ENCODE data around the gene DAB1. TPM values are rescaled to one million over a fixed set of nuclear protein-coding genes. Genes with fewer than 3 reads are reported as not detected.
A peak's percentile ranks its signal among the peaks of the same experiment; 100 is the strongest.

Gene DAB1
- total and polyA plus RNA-seq, 7 experiments from 2014 or later = 0.27 to 1.9 (median 0.43) TPM; not detected in 1

- intact Hi-C loops (cut with micrococcal nuclease) = no loop called here
- H3K4me1 Mint-ChIP-seq = no peaks in the 10 kb centered on the region
- H3K27me3 ChIP-seq (ENCODE audit: control insufficient read depth in 2 of 2, insufficient read depth in 2 of 2, low read length in 2 of 2) = no peaks in the 10 kb centered on the region
- H3K27ac ChIP-seq (ENCODE audit: low read depth, low read length) = no peak overlapping the region
- CTCF ChIA-PET = no interaction called here
- H3K36me3 ChIP-seq (ENCODE audit: control insufficient read depth in 2 of 3, insufficient read depth in 3 of 3, low read length in 3 of 3) = no peaks in the 10 kb centered on the region
- no peaks in the 10 kb centered on the region for H3K4me1 ChIP-seq (ENCODE audit: control insufficient read depth in 2 of 2, insufficient read depth in 2 of 2, low read length in 2 of 2)
- H3K9me3 Mint-ChIP-seq = peaks cover 0 to 6% (median 0%) of the 10 kb centered on the region in 11 donors
- POLR2A ChIA-PET = no interaction called here
- H3K27ac Mint-ChIP-seq = no peak overlapping the region
- no peaks in the 10 kb centered on the region for H3K36me3 Mint-ChIP-seq
- no peaks in the 10 kb centered on the region for H3K9me3 ChIP-seq (ENCODE audit: control insufficient read depth in 2 of 3, low read length in 3 of 3)
- ATAC-seq (no peak), DNase-seq (no peak)
- no peak overlapping the region for H3K4me3 Mint-ChIP-seq
- peaks cover 0 to 9% (median 6%) of the 10 kb centered on the region in 5 donors for H3K27me3 Mint-ChIP-seq
- H3K4me3 ChIP-seq (ENCODE audit: low read length) = no peak overlapping the region
Measured at GRCh38 chr1:57340334-57341070, 83.4 kb downstream of the DAB1 start.

GRCh38 chr1:57337623-57338022 lies 86.2 kb downstream of the DAB1 start:
- H3K4me1 ChIP-seq (ENCODE audit: control insufficient read depth in 2 of 2, insufficient read depth in 2 of 2, low read length in 2 of 2) = no peaks in the 10 kb centered on the region
- CTCF ChIA-PET = no interaction called here
- no peaks in the 10 kb centered on the region for H3K36me3 ChIP-seq (ENCODE audit: control insufficient read depth in 2 of 3, insufficient read depth in 3 of 3, low read length in 3 of 3)
- Mint-ChIP-seq H3K27me3 (peaks cover 0 to 9% (median 6%) of the 10 kb centered on the region in 5 donors), H3K4me3 (no peak overlapping the region), H3K36me3 (no peaks in the 10 kb centered on the region), H3K9me3 (peaks cover 0 to 14% (median 4%) of the 10 kb centered on the region in 11 donors), H3K27ac (no peak overlapping the region), H3K4me1 (no peaks in the 10 kb centered on the region)
- intact Hi-C loops (cut with micrococcal nuclease) = no loop called here
- no peaks in the 10 kb centered on the region for H3K9me3 ChIP-seq (ENCODE audit: control insufficient read depth in 2 of 3, low read length in 3 of 3)
- no peaks in the 10 kb centered on the region for H3K27me3 ChIP-seq (ENCODE audit: control insufficient read depth in 2 of 2, insufficient read depth in 2 of 2, low read length in 2 of 2)
- POLR2A ChIA-PET = no interaction called here
- no peak overlapping the region for H3K4me3 ChIP-seq (ENCODE audit: low read length)
- ATAC-seq (no peak), DNase-seq (no peak)
- H3K27ac ChIP-seq (ENCODE audit: low read depth, low read length) = no peak overlapping the region

DNA sequence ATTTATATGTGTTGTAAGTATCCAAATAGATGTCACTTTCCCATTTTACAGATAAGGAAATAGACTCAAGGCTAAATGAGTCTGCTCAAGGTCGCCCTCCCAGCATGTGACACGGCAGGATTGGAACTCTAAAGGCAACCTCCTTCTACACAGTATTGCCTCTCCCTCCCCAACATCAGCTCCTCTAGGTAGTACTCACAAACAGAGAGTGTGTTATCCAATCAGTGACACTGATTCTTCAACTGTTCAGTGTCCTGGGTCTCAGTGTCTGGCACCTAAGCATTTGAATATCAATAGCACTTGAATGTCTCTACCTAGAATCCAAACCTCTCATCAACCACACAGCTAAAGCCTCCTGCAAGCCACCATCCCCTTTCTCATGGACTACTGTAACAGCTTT lies 87.1 kb downstream of the DAB1 start:
- no peak overlapping the region for H3K27ac Mint-ChIP-seq

DNA sequence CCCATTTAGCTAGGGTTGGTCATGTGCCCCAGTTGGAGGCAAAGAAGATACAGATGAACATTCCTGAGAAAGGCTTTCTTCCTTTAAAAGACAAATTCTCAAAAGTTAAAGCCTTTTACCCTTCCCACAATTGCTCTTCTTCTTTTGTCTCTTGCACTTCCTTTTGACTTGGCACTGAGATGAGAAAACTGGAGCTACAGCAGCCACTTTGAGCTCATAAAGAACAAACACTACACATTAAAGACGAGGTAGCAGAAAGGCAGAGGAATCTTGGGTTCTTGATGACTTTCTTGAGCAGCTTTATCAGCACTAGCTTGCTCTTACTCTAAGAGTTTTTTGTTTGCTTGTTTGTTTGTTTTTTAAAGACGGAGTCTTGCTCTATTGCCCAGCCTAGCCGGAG lies 92.2 kb downstream of the DAB1 start:
- Mint-ChIP-seq H3K36me3 (no peaks in the 10 kb centered on the region), H3K27ac (no peak overlapping the region), H3K9me3 (peaks cover 0 to 13% (median 5%) of the 10 kb centered on the region in 11 donors), H3K27me3 (peaks cover 0 to 13% (median 6%) of the 10 kb centered on the region in 5 donors), H3K4me3 (no peak overlapping the region), H3K4me1 (no peaks in the 10 kb centered on the region)
- Histone ChIP-seq H3K4me3 (ENCODE audit: low read length) (no peak overlapping the region), H3K9me3 (ENCODE audit: control insufficient read depth in 2 of 3, low read length in 3 of 3) (no peaks in the 10 kb centered on the region), H3K27me3 (ENCODE audit: control insufficient read depth in 2 of 2, insufficient read depth in 2 of 2, low read length in 2 of 2) (no peaks in the 10 kb centered on the region), H3K4me1 (ENCODE audit: control insufficient read depth in 2 of 2, insufficient read depth in 2 of 2, low read length in 2 of 2) (no peaks in the 10 kb centered on the region), H3K27ac (ENCODE audit: low read depth, low read length) (no peak overlapping the region), H3K36me3 (ENCODE audit: control insufficient read depth in 2 of 3, insufficient read depth in 3 of 3, low read length in 3 of 3) (no peaks in the 10 kb centered on the region)
- no peak for DNase-seq
- ATAC-seq = no peak
- intact Hi-C loops (cut with micrococcal nuclease) = no loop called here
- ChIA-PET CTCF (no interaction called here), POLR2A (no interaction called here)

More for the DNA sequence above, 87.1 kb downstream of the DAB1 start:
- ATAC-seq = no peak
- Histone ChIP-seq H3K36me3 (ENCODE audit: control insufficient read depth in 2 of 3, insufficient read depth in 3 of 3, low read length in 3 of 3) (no peaks in the 10 kb centered on the region), H3K4me3 (ENCODE audit: low read length) (no peak overlapping the region), H3K4me1 (ENCODE audit: control insufficient read depth in 2 of 2, insufficient read depth in 2 of 2, low read length in 2 of 2) (no peaks in the 10 kb centered on the region), H3K9me3 (ENCODE audit: control insufficient read depth in 2 of 3, low read length in 3 of 3) (no peaks in the 10 kb centered on the region), H3K27me3 (ENCODE audit: control insufficient read depth in 2 of 2, insufficient read depth in 2 of 2, low read length in 2 of 2) (no peaks in the 10 kb centered on the region), H3K27ac (ENCODE audit: low read depth, low read length) (no peak overlapping the region)
- H3K4me3 Mint-ChIP-seq = no peak overlapping the region
- no peaks in the 10 kb centered on the region for H3K4me1 Mint-ChIP-seq
- intact Hi-C loops (cut with micrococcal nuclease) = no loop called here
- peaks cover 0 to 10% (median 5%) of the 10 kb centered on the region in 5 donors for H3K27me3 Mint-ChIP-seq
- CTCF ChIA-PET = interaction anchor here (0.7 kb wide), 1 partner anchor 21 kb away, joined by 3 read pairs; no protein-coding TSS in a partner anchor
- DNase-seq = no peak
- no peaks in the 10 kb centered on the region for H3K36me3 Mint-ChIP-seq
- POLR2A ChIA-PET = no interaction called here
- peaks cover 0 to 15% (median 4%) of the 10 kb centered on the region in 11 donors for H3K9me3 Mint-ChIP-seq

DNA sequence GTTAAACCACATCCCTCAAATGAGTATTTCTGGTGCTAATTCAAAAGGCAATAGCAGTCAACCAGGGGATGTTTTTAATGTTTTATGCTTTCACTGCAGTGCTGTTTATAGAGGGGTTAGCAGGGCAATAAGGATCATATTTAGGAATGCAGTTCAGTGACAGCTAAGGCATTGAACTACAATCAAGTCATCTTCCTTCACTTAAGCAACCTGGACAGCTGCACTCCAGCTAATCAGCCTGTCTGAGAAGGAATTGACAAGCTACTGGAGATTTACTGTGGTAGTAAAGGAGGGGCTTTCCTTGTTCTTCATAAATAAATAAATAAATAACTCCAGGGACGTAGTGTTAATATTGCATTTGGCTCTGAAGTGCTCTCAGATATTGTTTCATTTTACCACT lies 93.9 kb downstream of the DAB1 start:
- ChIA-PET CTCF (no interaction called here), POLR2A (no interaction called here)
- Histone ChIP-seq H3K9me3 (ENCODE audit: control insufficient read depth in 2 of 3, low read length in 3 of 3) (no peaks in the 10 kb centered on the region), H3K4me3 (ENCODE audit: low read length) (no peak overlapping the region), H3K27ac (ENCODE audit: low read depth, low read length) (no peak overlapping the region), H3K36me3 (ENCODE audit: control insufficient read depth in 2 of 3, insufficient read depth in 3 of 3, low read length in 3 of 3) (no peaks in the 10 kb centered on the region), H3K27me3 (ENCODE audit: control insufficient read depth in 2 of 2, insufficient read depth in 2 of 2, low read length in 2 of 2) (no peaks in the 10 kb centered on the region), H3K4me1 (ENCODE audit: control insufficient read depth in 2 of 2, insufficient read depth in 2 of 2, low read length in 2 of 2) (no peaks in the 10 kb centered on the region)
- peaks cover 0 to 13% (median 5%) of the 10 kb centered on the region in 11 donors for H3K9me3 Mint-ChIP-seq
- ATAC-seq = no peak
- no peaks in the 10 kb centered on the region for H3K36me3 Mint-ChIP-seq
- H3K4me3 Mint-ChIP-seq = no peak overlapping the region
- peaks cover 0 to 12% (median 6%) of the 10 kb centered on the region in 5 donors for H3K27me3 Mint-ChIP-seq
- peak overlapping the region in 1 of 9 donors; percentile 59 for H3K27ac Mint-ChIP-seq
- DNase-seq = no peak
- peaks cover 0 to under 1% (median 0%) of the 10 kb centered on the region in 7 donors for H3K4me1 Mint-ChIP-seq
- intact Hi-C loops (cut with micrococcal nuclease) = no loop called here

DNA sequence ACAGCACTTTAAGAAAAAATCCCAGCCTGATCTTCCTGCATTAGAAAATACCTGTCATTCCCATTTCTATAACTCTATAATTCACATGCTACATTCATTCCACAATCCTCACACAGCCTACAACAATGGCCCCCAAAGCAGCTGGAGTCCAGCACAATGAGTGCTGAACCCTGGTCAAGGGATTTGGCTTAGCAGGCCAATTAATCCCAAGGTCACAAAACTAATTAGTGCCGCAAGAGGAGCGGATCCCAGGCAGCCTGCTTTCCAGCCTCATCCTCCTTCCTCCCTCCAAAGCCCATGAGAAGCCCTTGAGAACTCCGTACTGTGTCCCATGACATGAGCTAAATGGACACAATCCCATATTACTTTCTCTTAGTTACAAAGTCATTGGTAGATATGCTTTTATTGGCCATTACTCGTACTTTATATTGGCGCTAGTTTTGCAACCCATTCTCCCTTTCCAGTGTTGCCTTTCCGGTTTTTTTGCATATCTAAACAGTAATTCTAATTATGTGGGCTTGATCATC lies 94.8 kb downstream of the DAB1 start:
- Histone ChIP-seq H3K4me3 (ENCODE audit: low read length) (no peak overlapping the region), H3K4me1 (ENCODE audit: control insufficient read depth in 2 of 2, insufficient read depth in 2 of 2, low read length in 2 of 2) (no peaks in the 10 kb centered on the region), H3K9me3 (ENCODE audit: control insufficient read depth in 2 of 3, low read length in 3 of 3) (no peaks in the 10 kb centered on the region), H3K36me3 (ENCODE audit: control insufficient read depth in 2 of 3, insufficient read depth in 3 of 3, low read length in 3 of 3) (no peaks in the 10 kb centered on the region), H3K27ac (ENCODE audit: low read depth, low read length) (no peak overlapping the region), H3K27me3 (ENCODE audit: control insufficient read depth in 2 of 2, insufficient read depth in 2 of 2, low read length in 2 of 2) (no peaks in the 10 kb centered on the region)
- peaks cover 0 to 17% (median 6%) of the 10 kb centered on the region in 5 donors for H3K27me3 Mint-ChIP-seq
- CTCF ChIA-PET = no interaction called here
- no peak for ATAC-seq
- intact Hi-C loops (cut with micrococcal nuclease) = no loop called here
- H3K9me3 Mint-ChIP-seq = peaks cover 0 to 13% (median 5%) of the 10 kb centered on the region in 11 donors
- H3K4me1 Mint-ChIP-seq = peaks cover 0 to 3% (median 0%) of the 10 kb centered on the region in 7 donors
- no peak overlapping the region for H3K27ac Mint-ChIP-seq
- no peak overlapping the region for H3K4me3 Mint-ChIP-seq
- POLR2A ChIA-PET = no interaction called here
- no peaks in the 10 kb centered on the region for H3K36me3 Mint-ChIP-seq
- no peak for DNase-seq

DNA sequence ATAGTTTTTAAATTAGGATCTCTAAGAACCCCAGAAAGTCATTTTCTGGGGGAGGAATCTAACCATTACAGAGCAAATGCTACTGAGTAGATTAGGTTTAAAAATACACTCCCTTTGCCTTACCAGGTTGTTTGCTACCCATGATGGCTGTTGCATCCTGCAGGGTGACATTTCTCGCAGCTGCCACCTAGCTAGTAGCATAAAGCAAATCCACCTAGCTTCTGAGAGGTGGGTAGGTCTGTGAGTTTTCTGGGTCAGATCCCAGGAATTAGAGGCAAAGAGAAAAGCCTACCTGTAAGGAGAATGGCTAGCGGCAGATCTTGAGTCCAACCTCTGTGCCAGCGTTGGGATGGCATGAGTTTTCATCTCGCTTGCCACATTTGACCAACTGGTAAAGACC lies 95.9 kb downstream of the DAB1 start:
- Mint-ChIP-seq H3K36me3 (no peaks in the 10 kb centered on the region), H3K4me1 (peaks cover 0 to 3% (median 0%) of the 10 kb centered on the region in 7 donors), H3K9me3 (peaks cover 0 to 8% (median 5%) of the 10 kb centered on the region in 11 donors), H3K27me3 (peaks cover 0 to 17% (median 6%) of the 10 kb centered on the region in 5 donors), H3K4me3 (no peak overlapping the region), H3K27ac (no peak overlapping the region)
- ATAC-seq (no peak), DNase-seq (no peak)
- intact Hi-C loops (cut with micrococcal nuclease) = no loop called here
- Histone ChIP-seq H3K27me3 (ENCODE audit: control insufficient read depth in 2 of 2, insufficient read depth in 2 of 2, low read length in 2 of 2) (no peaks in the 10 kb centered on the region), H3K4me1 (ENCODE audit: control insufficient read depth in 2 of 2, insufficient read depth in 2 of 2, low read length in 2 of 2) (no peaks in the 10 kb centered on the region), H3K9me3 (ENCODE audit: control insufficient read depth in 2 of 3, low read length in 3 of 3) (no peaks in the 10 kb centered on the region), H3K4me3 (ENCODE audit: low read length) (no peak overlapping the region), H3K27ac (ENCODE audit: low read depth, low read length) (no peak overlapping the region), H3K36me3 (ENCODE audit: control insufficient read depth in 2 of 3, insufficient read depth in 3 of 3, low read length in 3 of 3) (no peaks in the 10 kb centered on the region)
- ChIA-PET CTCF (no interaction called here), POLR2A (no interaction called here)
